ENCODE results near the gene DNAJC3.
"Not testable (repeated sequence)": the region's sequence is repeated elsewhere in the genome, so short reads cannot be mapped to it uniquely, and the experiment has no call there.

DNAJC3 gene

GRCh38 chr13:95781016-95781415 lies 104.1 kb downstream of the DNAJC3 start:
- H3K4me3 ChIP-seq (ENCODE audit: low read length), result no peak overlapping the region
- no peak for TF ChIP-seq CTCF (IDR thresholded peaks at IDR 0.05; ENCODE audit: insufficient read depth, low read depth, low read length, missing control alignments)
- no peak for DNase-seq (ENCODE audit: low read depth)

- not testable (repeated sequence) for DNase-seq (ENCODE audit: low read depth); H3K4me3 ChIP-seq (ENCODE audit: low read length)
Measured at GRCh38 chr13:95781940-95782339, 105.0 kb downstream of the DNAJC3 start.

GRCh38 chr13:95783747-95784146 lies 106.8 kb downstream of the DNAJC3 start:
- no peak for DNase-seq (ENCODE audit: low read depth)
- TF ChIP-seq CTCF (IDR thresholded peaks at IDR 0.05; ENCODE audit: insufficient read depth, low read depth, low read length, missing control alignments), result no peak
- no peak overlapping the region for H3K4me3 ChIP-seq (ENCODE audit: low read length)

- no peak for TF ChIP-seq CTCF (IDR thresholded peaks at IDR 0.05; ENCODE audit: insufficient read depth, low read depth, low read length, missing control alignments)
- no peak overlapping the region for H3K4me3 ChIP-seq (ENCODE audit: low read length)
- peak; percentile 60 for DNase-seq (ENCODE audit: low read depth)
Measured at GRCh38 chr13:95784161-95784899, 107.4 kb downstream of the DNAJC3 start.

GRCh38 chr13:95784900-95785290 lies 108.0 kb downstream of the DNAJC3 start:
- H3K4me3 ChIP-seq (ENCODE audit: low read length), result no peak overlapping the region
- no peak for TF ChIP-seq CTCF (IDR thresholded peaks at IDR 0.05; ENCODE audit: insufficient read depth, low read depth, low read length, missing control alignments)
- peak; percentile 59 for DNase-seq (ENCODE audit: low read depth)

GRCh38 chr13:95787356-95788099 lies 110.6 kb downstream of the DNAJC3 start:
- DNase-seq (ENCODE audit: low read depth), result peak; percentile 9
- no peak for TF ChIP-seq CTCF (IDR thresholded peaks at IDR 0.05; ENCODE audit: insufficient read depth, low read depth, low read length, missing control alignments)
- no peak overlapping the region for H3K4me3 ChIP-seq (ENCODE audit: low read length)

- no peak overlapping the region for H3K4me3 ChIP-seq (ENCODE audit: low read length)
- TF ChIP-seq CTCF (IDR thresholded peaks at IDR 0.05; ENCODE audit: insufficient read depth, low read depth, low read length, missing control alignments), result no peak
- DNase-seq (ENCODE audit: low read depth), result no peak
Measured at GRCh38 chr13:95788100-95788463, 111.1 kb downstream of the DNAJC3 start.

- not testable (repeated sequence) for DNase-seq (ENCODE audit: low read depth); H3K4me3 ChIP-seq (ENCODE audit: low read length)
Measured at GRCh38 chr13:95789315-95789714, 112.4 kb downstream of the DNAJC3 start.

Measured in epithelial cell of esophagus (primary cell).